Mesenchymal stem cell (in vitro differentiated cells and primary cell): ENCODE measurements around the gene PCDHGA7.
"Not testable (repeated sequence)": the region's sequence is repeated elsewhere in the genome, so short reads cannot be mapped to it uniquely, and the experiment has no call there.

ENCODE experiments used
- DNase-seq: peaks from one replicate; pipeline ENCODE4 v3.0.0-alpha.2; 2013
- H2AFZ ChIP-seq: one replicate; pipeline ENCODE4 v1.6.1; 2013; ENCODE audit warnings: low read depth, mild to moderate bottlenecking, control low read depth, inconsistent platforms, low read length, moderate library complexity
- H2AK5ac ChIP-seq: 2 replicates; pipeline ENCODE4 v1.6.1; 2013; ENCODE audit warnings: low read length, moderate library complexity, mild to moderate bottlenecking, inconsistent platforms; ENCODE audit not compliant: severe bottlenecking
- H2BK120ac ChIP-seq: one replicate; pipeline ENCODE4 v1.6.1; 2013; ENCODE audit warnings: low read depth, mild to moderate bottlenecking, inconsistent platforms, low read length, moderate library complexity
- H2BK12ac ChIP-seq, 2 experiments: one replicate each; pipeline ENCODE4 v1.6.1; 2013; ENCODE audit warnings: inconsistent platforms in 2 of 2, low read length in 2 of 2, mild to moderate bottlenecking in 2 of 2, moderate library complexity in 2 of 2, control low read depth in 1 of 2
- H2BK15ac ChIP-seq: one replicate; pipeline ENCODE4 v1.6.1; 2013; ENCODE audit warnings: mild to moderate bottlenecking, low read depth, inconsistent platforms; ENCODE audit not compliant: poor library complexity, severe bottlenecking
- H2BK5ac ChIP-seq: 2 replicates; pipeline ENCODE4 v1.6.1; 2013; ENCODE audit warnings: low read depth, mild to moderate bottlenecking, low read length, control low read depth, inconsistent platforms; ENCODE audit not compliant: poor library complexity, severe bottlenecking
- H3K14ac ChIP-seq, 2 experiments: one replicate each; pipeline ENCODE4 v1.6.1; 2013; ENCODE audit warnings: inconsistent platforms in 2 of 2, low read length in 2 of 2, control low read depth in 1 of 2, mild to moderate bottlenecking in 1 of 2, moderate library complexity in 1 of 2
- H3K18ac ChIP-seq, 2 experiments: one replicate each; pipeline ENCODE4 v1.6.1; 2013; ENCODE audit warnings: inconsistent platforms in 2 of 2, low read length in 2 of 2, control low read depth in 1 of 2, low read depth in 1 of 2, mild to moderate bottlenecking in 1 of 2
- H3K23ac ChIP-seq, 2 experiments: one replicate each; pipeline ENCODE4 v1.6.1; 2013; ENCODE audit warnings: inconsistent platforms in 2 of 2, low read length in 2 of 2, mild to moderate bottlenecking in 2 of 2, moderate library complexity in 2 of 2, control low read depth in 1 of 2
- H3K27ac ChIP-seq: 2 replicates; pipeline ENCODE4 v1.5.1; 2013; ENCODE audit warnings: mild to moderate bottlenecking, moderate library complexity, low read length, control low read depth, inconsistent platforms; ENCODE audit not compliant: poor library complexity, severe bottlenecking
- H3K27me3 ChIP-seq, 2 experiments: 2 replicates each; pipeline versions ENCODE4 v1.6.1 to v1.7.0; 2013; ENCODE audit warnings: low read length in 2 of 2, mild to moderate bottlenecking in 2 of 2, moderate library complexity in 2 of 2, control low read depth in 1 of 2, inconsistent platforms in 1 of 2; ENCODE audit not compliant: control insufficient read depth in 1 of 2, insufficient read depth in 1 of 2
- H3K36me3 ChIP-seq, 2 experiments: 2 replicates each; pipeline versions ENCODE4 v1.6.1 to v1.7.0; 2013; ENCODE audit warnings: low read length in 2 of 2, control low read depth in 1 of 2, inconsistent platforms in 1 of 2, low read depth in 1 of 2, mild to moderate bottlenecking in 1 of 2; ENCODE audit not compliant: insufficient read depth in 2 of 2, control insufficient read depth in 1 of 2
- H3K4ac ChIP-seq, 2 experiments: one replicate each; pipeline ENCODE4 v1.6.1; 2013; ENCODE audit warnings: inconsistent platforms in 2 of 2, low read length in 2 of 2, mild to moderate bottlenecking in 2 of 2, moderate library complexity in 2 of 2, control low read depth in 1 of 2, low read depth in 1 of 2
- H3K4me1 ChIP-seq: 2 replicates; pipeline ENCODE4 v1.6.1; 2013; ENCODE audit warnings: low read depth, low read length, control low read depth; ENCODE audit not compliant: control insufficient read depth, insufficient read depth
- H3K4me2 ChIP-seq: 2 replicates; pipeline ENCODE4 v1.6.1; 2013; ENCODE audit warnings: low read length, mild to moderate bottlenecking, inconsistent platforms; ENCODE audit not compliant: poor library complexity, severe bottlenecking
- H3K4me3 ChIP-seq, 2 experiments: 2 replicates each; pipeline versions ENCODE4 v1.5.1 to v1.7.0; 2013; ENCODE audit warnings: low read length in 2 of 2, mild to moderate bottlenecking in 2 of 2, control low read depth in 1 of 2, low read depth in 1 of 2; ENCODE audit not compliant: insufficient read depth in 1 of 2
- H3K79me1 ChIP-seq: replicated peaks from 2 replicates; pipeline ENCODE4 v1.6.1; 2013; ENCODE audit warnings: mild to moderate bottlenecking, control low read depth, low read length, inconsistent platforms; ENCODE audit not compliant: poor library complexity, severe bottlenecking
- H3K9ac ChIP-seq: 2 replicates; pipeline ENCODE4 v1.7.0; 2013; ENCODE audit warnings: mild to moderate bottlenecking, low read length, moderate library complexity
- H3K9me3 ChIP-seq: 2 replicates; pipeline ENCODE4 v1.7.0; 2013; ENCODE audit warnings: mild to moderate bottlenecking, low read length; ENCODE audit not compliant: control insufficient read depth
- H4K8ac ChIP-seq: one replicate; pipeline ENCODE4 v1.6.1; 2013; ENCODE audit warnings: inconsistent platforms, mild to moderate bottlenecking, low read length, moderate library complexity
- H4K91ac ChIP-seq: one replicate; pipeline ENCODE4 v1.6.1; 2013; ENCODE audit warnings: mild to moderate bottlenecking, low read length, inconsistent platforms
- WGBS: methylation state at CpG from one replicate; pipeline ENCODE4 v1.1.7; 2013; ENCODE audit warnings: mixed read lengths; 5-methylcytosine and 5-hydroxymethylcytosine counted together

The PCDHGA7 gene

DNA sequence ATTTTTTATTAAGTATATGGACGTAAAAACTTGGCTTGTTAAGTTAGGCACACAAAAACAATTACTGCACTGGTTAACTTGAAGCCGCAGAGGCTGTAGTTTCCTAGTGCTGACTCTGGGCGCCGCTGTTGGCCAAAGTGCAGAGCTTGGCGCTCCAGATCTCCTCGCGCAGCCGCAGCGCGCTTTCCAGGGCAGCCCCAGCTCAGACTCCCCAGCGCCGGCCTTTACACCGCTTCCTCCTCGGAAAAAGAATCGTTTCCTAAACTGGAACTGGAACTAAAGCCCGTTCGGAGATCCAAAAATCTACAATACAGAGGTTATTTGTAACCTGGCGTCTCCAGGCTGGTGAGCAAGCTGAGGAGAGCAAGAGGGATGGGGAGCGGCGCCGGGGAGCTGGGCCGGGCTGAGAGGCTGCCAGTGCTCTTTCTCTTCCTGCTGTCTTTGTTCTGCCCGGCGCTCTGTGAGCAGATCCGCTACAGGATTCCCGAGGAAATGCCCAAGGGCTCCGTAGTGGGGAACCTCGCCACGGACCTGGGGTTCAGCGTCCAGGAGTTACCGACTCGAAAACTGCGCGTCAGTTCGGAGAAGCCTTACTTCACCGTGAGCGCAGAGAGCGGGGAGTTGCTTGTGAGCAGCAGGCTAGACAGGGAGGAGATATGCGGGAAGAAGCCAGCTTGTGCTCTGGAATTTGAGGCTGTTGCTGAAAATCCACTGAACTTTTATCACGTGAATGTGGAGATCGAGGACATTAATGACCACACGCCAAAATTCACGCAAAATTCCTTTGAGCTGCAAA is 15.4 kb downstream of the PCDHGA7 start, which contains the start of gene PCDHGB5:
Gene PCDHGB5, plus strand, starts transcription at position 192 of the 796 bp plus-strand sequence. Its CDS starts 181 bp downstream, at position 373.
- not testable (repeated sequence) for H4K91ac ChIP-seq, H2BK15ac ChIP-seq, H3K4ac ChIP-seq, H3K18ac ChIP-seq, H3K27me3 ChIP-seq, H3K27ac ChIP-seq, H2BK12ac ChIP-seq, H3K14ac ChIP-seq, H3K4me1 ChIP-seq, H3K23ac ChIP-seq, DNase-seq, H2AK5ac ChIP-seq, H2BK5ac ChIP-seq, H2BK120ac ChIP-seq, H4K8ac ChIP-seq, H3K4me2 ChIP-seq, H2AFZ ChIP-seq
- H3K79me1 ChIP-seq = peaks cover 21% of the 10 kb centered on the region
- H3K9me3 ChIP-seq = peaks cover 61% of the 10 kb centered on the region
- peak within 1 kb of the TSS; percentile 65 for H3K9ac ChIP-seq
- 90% methylated on average over 13 of the region's 43 CpGs for WGBS
- peak within 1 kb of the TSS in 1 of 2 experiments; percentile 70 for H3K4me3 ChIP-seq
- peaks cover 0 to 34% of the 10 kb centered on the region in 2 experiments for H3K36me3 ChIP-seq

DNA sequence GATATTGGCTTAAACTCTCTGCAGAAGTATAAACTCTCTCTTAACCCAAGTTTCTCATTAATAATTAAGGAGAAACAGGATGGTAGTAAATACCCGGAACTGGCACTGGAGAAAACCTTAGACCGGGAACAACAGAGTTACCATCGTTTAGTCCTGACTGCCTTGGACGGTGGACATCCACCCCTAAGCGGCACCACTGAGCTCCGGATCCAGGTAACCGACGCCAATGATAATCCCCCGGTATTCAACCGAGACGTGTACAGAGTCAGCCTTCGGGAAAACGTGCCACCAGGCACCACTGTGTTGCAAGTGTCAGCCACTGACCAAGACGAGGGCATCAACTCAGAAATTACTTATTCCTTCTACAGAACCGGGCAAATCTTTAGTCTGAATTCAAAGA is 16.1 kb downstream of the PCDHGA7 start:
- H4K8ac ChIP-seq = no peak overlapping the region
- no peaks in the 10 kb centered on the region for H3K4me1 ChIP-seq
- 95% methylated on average over 15 of the region's 15 CpGs for WGBS

DNA sequence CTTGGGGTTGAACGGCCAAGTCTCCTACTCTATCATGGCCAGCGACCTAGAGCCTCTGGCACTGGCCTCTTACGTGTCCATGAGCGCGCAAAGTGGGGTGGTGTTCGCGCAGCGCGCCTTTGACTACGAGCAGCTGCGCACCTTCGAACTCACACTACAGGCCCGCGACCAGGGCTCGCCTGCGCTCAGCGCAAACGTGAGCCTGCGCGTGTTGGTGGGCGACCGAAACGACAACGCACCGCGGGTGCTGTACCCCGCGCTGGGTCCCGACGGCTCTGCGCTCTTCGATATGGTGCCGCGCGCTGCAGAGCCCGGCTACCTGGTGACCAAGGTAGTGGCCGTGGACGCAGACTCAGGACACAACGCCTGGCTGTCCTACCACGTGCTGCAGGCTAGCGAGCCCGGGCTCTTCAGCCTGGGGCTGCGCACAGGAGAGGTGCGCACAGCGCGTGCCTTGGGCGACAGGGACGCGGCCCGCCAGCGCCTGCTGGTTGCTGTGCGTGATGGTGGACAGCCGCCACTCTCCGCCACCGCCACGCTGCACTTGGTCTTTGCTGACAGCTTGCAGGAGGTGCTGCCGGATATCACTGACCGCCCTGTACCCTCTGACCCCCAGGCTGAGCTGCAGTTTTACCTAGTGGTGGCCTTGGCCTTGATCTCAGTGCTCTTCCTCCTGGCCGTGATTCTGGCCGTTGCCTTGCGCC is 17.2 kb downstream of the PCDHGA7 start:
- Histone ChIP-seq H3K36me3 (peaks cover 0 to 26% of the 10 kb centered on the region in 2 experiments), H2BK12ac (no peak overlapping the region), H3K4ac (no peak overlapping the region), H3K9me3 (peaks cover 60% of the 10 kb centered on the region), H3K4me1 (no peaks in the 10 kb centered on the region), H2AFZ (no peak overlapping the region), H3K4me3 (peak overlapping the region; percentile 4 to 70), H4K8ac (no peak overlapping the region), H3K18ac (no peak overlapping the region), H3K27ac (no peak overlapping the region), H3K14ac (no peak overlapping the region), H2BK120ac (no peak overlapping the region), H3K79me1 (peaks cover 15% of the 10 kb centered on the region), H3K9ac (no peak overlapping the region), H3K23ac (no peak overlapping the region), H2BK15ac (no peak overlapping the region), H4K91ac (no peak overlapping the region), H3K4me2 (no peak overlapping the region), H2AK5ac (no peak overlapping the region), H3K27me3 (no peaks in the 10 kb centered on the region), H2BK5ac (no peak overlapping the region)
- 96% methylated on average over 61 of the region's 61 CpGs for WGBS
- DNase-seq = no peak

More for the DNA sequence above, 16.1 kb downstream of the PCDHGA7 start:
- H3K23ac ChIP-seq = no peak overlapping the region
- H2BK5ac ChIP-seq = no peak overlapping the region
- H2AFZ ChIP-seq = no peak overlapping the region
- H3K14ac ChIP-seq = no peak overlapping the region
- peaks cover 18% of the 10 kb centered on the region for H3K79me1 ChIP-seq
- peak overlapping the region in 1 of 2 experiments; percentile 70 for H3K4me3 ChIP-seq
- H3K27me3 ChIP-seq = no peaks in the 10 kb centered on the region
- no peak overlapping the region for H4K91ac ChIP-seq
- no peak overlapping the region for H3K18ac ChIP-seq
- no peak overlapping the region for H3K4me2 ChIP-seq
- no peak for DNase-seq
- no peak overlapping the region for H3K27ac ChIP-seq
- H2BK15ac ChIP-seq = no peak overlapping the region
- no peak overlapping the region for H3K9ac ChIP-seq
- peaks cover 60% of the 10 kb centered on the region for H3K9me3 ChIP-seq
- no peak overlapping the region for H2BK120ac ChIP-seq
- no peak overlapping the region for H2AK5ac ChIP-seq
- no peak overlapping the region for H3K4ac ChIP-seq
- no peak overlapping the region for H2BK12ac ChIP-seq
- peaks cover 0 to 34% of the 10 kb centered on the region in 2 experiments for H3K36me3 ChIP-seq
